Islet precursor cell (in vitro differentiated cells): Measurements from ENCODE around the gene RTF1.
A peak's percentile ranks its signal among the peaks of the same experiment; 100 is the strongest.
"Not testable (repeated sequence)": the region's sequence is repeated elsewhere in the genome, so short reads cannot be mapped to it uniquely, and the experiment has no call there.

Source experiments
- DNase-seq: peaks from one replicate; pipeline ENCODE4 v3.0.0-alpha.2; 2018

The RTF1 gene

GRCh38 chr15:41438206-41438605 is 21.3 kb downstream of the RTF1 start:
- peak; percentile 64 for DNase-seq

GRCh38 chr15:41438745-41439144 is 21.9 kb downstream of the RTF1 start:
- not testable (repeated sequence) for DNase-seq

GRCh38 chr15:41443275-41443674 is 26.4 kb downstream of the RTF1 start:
- no peak for DNase-seq

DNA sequence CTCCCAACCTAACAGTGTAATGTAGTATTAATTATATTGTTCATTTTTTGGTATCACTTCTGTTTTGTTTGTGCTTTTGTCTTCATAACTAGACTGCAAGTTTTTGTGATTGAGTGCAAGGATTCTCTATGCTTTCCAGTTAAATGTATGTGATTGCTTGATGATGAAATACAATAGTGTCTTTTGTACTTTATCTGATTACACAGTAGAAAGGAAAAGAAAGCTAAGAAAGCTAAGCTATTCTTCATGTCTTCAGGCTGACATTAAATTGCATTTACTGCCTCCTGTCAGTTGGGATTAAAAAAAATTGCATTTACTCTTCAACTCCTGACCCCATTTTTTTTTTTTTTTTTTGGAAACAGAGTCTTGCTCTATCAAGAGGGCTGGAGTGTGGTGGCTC is 28.5 kb downstream of the RTF1 start:
- DNase-seq = no peak

- DNase-seq = no peak
These were observed 45.3 kb downstream of the RTF1 start for GRCh38 chr15:41462084-41462795.

GRCh38 chr15:41464889-41465580 is 48.1 kb downstream of the RTF1 start:
- no peak for DNase-seq

DNA sequence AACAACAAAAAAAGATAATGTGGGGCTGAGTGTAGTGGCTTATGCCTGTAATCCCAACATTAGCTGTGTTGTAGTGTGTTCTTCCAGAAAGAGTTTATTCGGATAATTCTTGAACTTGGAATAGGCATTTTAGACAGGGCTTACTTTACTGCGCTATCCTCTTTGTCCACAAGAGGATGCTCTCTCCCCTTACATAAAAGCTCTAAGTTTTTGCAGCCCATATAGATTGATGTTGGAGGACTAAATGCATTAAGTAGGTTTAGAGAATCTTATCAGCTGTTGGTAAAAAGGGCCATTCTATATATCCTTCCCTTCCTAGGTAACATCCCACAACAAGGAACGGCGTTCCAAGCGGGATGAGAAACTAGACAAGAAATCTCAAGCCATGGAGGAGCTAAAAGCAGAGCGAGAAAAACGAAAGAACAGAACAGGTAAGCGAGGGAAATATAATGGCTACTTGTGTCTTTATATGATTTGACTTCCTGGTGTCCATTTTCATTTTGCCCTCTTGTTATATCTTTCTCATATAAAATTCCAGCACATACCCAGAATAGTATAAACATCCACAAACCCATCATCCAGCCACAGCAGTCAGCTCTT is 49.0 kb downstream of the RTF1 start:
- no peak for DNase-seq

DNA sequence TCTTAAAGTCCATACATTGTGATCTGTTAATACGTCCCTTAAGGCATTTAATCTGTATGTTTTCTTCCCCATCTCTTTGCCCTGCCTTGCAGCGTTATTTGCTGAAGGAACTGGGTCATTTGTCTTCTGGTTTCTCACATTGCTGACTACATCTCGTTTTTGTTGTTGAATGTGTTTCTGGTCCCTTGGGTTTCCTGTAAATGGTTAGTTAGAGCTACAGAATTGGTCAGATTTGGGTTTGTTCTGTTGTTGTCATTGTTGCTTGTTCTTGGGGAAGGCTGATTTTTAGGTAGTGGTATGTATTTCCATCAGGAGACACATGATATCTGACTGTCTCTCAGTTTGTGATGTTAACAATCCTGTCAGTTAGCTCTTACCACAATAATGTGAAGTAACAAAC is 49.8 kb downstream of the RTF1 start:
- DNase-seq = no peak

- not testable (repeated sequence) for DNase-seq
These were observed 52.7 kb downstream of the RTF1 start for GRCh38 chr15:41469644-41470043.

DNA sequence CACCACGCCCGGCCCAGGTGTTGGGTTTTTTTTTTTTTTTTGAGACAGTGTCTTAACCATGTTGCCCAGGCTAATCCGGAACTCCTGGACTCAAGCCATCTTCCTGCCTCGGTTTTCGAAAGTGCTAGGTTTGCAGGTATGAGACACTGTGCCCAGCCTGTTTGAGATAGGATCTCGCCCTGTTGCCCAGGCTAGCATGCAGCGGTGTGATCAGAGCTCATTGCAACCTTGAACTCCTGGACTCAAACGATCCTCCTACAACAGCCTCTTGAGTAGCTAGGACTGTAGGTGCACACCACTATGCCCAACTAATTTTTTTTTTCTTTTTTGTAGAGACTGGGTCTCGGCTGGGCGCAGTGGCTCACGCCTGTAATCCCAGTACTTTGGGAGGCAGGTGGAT is 56.5 kb downstream of the RTF1 start:
- DNase-seq = no peak

- DNase-seq = no peak
These were observed 57.5 kb downstream of the RTF1 start for GRCh38 chr15:41474436-41474835.

- no peak for DNase-seq
These were observed 58.0 kb downstream of the RTF1 start for GRCh38 chr15:41474941-41475340.

GRCh38 chr15:41476416-41477048 is 59.6 kb downstream of the RTF1 start:
- DNase-seq = no peak

GRCh38 chr15:41480396-41481140 is 63.7 kb downstream of the RTF1 start:
- DNase-seq = no peak

DNA sequence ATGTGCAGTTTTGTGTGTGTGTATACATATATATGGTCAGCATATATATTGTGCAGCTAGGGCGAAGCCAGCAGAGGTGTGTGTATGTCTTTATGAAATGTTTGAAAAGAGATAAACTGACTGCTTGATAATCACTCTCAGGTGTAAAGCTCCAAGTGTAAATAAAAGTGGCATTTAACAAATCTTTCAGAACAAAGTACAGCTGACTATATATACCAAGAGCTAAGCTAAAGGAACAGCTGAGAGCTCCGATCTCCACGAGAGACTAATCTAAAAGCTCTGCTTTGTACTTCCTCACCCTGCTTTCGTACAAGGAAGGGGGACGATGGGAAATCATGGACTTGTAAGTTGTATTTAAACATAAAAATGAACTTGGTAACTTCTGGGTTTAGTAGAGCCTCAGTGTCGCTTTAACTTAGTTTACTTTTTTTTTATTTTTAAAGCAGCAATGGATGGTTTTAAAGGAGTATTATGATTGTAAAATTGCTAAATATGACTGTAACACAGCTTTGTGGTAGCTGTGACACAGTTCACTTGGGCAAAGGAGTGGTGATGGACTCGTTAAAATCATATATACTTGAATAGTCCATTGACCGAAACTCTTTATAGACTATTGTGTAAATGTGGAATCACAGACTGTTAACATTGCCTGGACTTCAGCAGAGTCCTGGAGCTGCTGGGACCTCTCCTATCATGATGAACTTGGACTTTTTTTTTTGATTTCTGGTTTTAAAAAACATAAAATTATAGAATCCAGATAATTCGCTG is 65.4 kb downstream of the RTF1 start:
- no peak for DNase-seq

DNA sequence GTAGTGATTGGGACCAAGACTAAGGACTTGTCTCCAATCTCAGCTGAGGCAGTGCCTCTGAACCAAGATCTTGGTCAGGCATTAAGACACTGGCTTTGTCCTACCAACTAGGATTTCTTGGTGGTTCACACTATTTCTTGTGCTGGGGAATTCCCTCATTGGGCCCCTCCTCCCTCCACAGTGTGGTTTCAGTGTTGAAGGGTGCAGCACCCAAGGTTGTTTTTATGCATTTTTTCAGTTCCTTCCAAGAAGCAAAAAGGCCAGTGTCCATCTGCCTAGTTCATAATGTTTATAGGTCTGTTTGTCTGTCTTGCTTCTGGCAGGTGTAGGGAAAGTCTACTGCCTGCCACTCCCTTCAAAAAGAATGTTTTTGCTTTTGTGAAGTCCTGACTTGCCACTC is 66.2 kb downstream of the RTF1 start:
- no peak for DNase-seq

DNA sequence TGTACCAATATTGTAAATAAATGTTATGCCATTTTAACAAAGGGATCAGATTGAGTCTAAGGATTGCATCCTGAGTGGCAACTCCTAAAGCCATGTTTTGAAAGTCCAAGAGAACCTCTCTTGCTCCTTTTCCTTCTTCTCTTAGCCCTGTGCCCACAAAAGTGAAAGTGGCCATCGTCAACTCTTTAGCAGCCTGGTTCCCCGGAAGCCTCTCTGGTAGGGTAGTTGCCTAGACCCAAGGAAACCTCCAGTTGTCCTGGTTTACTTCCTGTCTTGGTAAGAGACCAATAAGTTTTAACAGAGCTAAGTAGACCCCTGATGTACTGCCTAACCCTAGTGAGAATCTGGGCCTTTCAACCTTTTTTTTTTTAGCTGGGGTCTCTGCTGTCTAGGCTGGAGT is 66.6 kb downstream of the RTF1 start:
- no peak for DNase-seq

DNA sequence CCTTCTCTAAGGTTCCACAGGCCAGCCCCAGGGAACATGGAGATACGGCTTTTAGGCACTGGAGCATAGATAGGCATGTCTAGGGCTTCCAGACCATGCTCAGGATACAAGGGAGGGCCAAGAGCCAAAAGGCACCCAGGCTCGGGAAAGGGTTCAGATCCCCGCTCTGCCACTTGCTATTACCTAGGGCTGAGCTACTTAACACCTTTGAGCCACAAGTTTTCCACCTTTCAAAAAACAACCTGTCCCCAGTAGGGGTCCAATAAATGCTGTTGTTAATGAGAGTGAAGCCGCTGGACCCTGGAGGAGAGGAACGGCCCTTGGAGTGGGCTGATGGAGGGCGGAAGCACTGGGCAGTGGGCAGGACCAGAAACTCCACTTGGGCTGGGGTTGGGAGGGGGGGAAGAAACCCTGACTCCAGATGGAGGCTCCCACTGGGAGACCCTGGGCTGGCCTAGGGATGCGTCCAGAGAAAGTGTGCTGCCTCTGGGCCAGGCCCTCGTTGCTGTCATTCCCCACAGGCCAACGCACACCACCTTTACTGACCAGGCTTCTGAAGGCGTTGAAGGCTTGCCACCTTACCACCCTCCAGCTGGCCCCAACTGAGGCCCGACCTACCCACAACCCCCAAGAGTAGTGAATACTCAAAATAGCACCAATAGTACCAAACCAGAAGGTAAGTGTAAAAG is 68.2 kb downstream of the RTF1 start:
- DNase-seq = no peak

GRCh38 chr15:41486286-41486685 is 69.4 kb downstream of the RTF1 start:
- DNase-seq = no peak

DNA sequence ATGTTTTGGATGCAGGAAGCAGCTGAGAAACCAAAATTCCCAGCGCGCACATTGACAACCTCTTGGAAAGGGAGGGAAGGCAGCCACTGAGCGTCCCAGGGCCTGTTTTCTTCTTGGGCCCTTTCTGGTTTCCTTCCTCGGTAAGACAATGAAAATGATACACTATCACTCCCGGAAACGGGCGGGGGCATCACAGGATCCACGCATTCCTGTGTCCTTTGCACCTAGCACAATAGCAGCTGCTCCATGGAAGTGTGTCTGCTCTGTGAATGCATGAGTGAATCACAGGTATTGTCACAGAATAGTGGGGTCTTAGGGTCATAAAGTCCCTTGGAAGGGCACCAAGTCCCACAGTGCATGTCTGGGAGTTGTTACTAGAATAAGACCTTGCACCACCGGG is 70.5 kb downstream of the RTF1 start:
- DNase-seq = no peak

- DNase-seq = no peak
These were observed 70.9 kb downstream of the RTF1 start for GRCh38 chr15:41487802-41488201.

DNA sequence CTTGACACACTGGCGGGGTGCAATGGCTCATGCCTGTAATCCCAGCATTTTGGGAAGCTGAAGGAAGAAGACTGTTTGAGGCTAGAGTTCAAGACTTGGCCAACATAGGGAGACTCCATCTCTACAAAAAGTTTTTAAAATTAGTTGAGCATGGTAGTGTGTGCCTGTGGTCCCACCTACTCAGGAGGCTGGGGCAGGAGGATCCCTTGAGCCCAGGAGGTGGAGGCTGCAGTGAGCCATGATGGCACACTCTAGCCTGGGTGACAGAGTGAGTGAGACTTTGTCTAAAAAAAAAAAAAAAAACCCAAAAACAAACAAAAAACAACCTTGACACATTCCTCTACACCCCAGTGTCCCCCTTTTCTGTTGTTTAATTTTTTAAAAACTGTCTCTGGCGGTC is 72.7 kb downstream of the RTF1 start:
- no peak for DNase-seq
